GM12873 (cell line): ENCODE results near the gene EBPL.

Source experiments
- CTCF ChIP-seq: IDR thresholded peaks from 2 replicates; pipeline ENCODE4 v1.5.1; 2012; ENCODE audit warnings: low read depth, mild to moderate bottlenecking, moderate library complexity, low read length, control low read depth; ENCODE audit not compliant: insufficient read depth; ENCODE audit errors: missing control alignments

The EBPL gene

DNA sequence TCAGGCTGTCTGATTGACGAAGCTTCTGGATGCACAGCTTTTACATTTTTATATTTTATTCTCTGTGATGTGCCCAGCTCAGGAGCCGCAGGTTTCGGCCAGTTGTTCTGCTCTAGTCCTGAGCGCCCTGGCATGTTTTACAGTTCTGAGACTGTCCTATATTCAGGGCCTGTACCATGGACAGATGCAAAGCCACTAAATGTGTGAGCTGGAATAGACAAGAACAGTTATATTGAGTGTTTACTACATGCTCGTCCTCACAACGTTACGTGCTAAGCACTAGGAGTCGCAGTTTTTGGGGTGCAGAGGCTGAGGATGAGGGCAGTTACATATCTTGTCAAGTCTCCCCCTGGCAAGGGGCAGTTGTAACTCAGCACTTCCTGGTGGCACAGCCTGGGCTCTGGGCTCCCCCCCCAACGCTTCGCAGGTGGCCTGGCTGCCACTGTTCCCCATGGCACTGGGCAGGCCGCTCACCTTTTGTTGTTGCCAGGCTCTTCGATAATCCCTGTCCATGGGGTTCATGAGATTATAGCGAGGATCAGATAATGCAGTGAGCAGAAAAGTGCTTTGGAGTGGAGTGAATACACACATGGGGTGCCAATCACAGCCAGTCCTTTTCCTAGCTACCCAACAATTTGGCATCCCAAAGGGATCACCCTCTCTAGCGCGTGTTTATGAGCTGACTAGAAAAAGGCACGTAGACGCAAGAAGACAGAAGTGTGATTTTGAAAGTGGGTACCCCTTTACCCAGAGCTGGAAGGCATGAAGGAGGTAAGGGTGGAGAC, 39.5 kb downstream of the EBPL start:
- no peak for TF ChIP-seq CTCF

GRCh38 chr13:49649963-49650312, 41.3 kb downstream of the EBPL start:
- TF ChIP-seq CTCF, result no peak

DNA sequence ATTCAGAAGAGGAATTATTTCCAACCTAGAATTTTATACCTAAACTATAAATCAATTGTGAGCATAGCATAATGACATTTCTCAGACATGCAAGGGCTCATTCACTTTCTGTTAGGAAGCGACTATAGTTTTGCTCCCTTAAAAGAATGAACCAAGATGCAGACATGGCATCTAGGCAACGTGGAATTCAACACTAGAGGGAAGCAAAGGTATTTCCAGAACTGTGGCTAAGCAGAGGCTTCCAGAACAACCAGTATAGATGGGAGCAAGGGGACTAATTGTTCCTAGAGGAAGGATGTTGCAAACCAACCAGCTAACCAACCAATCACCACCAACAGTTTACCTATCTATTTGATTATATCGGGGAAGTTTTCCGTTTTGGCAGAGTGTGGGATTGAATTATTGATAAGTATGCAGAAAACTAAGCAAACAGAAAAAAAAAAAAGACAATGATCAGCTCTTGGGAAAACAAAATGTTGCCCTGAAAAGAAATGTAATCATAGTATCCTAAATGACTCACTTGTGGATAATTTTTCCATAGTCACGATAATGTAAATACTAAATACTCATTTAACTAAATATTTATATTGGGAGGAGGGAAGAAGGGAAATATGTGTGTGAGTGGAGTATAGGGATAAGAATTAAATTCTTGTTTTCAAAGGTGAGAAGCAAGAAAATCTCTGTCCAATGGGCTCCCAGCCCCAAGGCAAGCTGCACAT, 41.9 kb downstream of the EBPL start:
- TF ChIP-seq CTCF, result no peak

- no peak for TF ChIP-seq CTCF
Measured at GRCh38 chr13:49646688-49647087, 44.6 kb downstream of the EBPL start.

GRCh38 chr13:49645451-49645850, 45.8 kb downstream of the EBPL start:
- no peak for TF ChIP-seq CTCF

DNA sequence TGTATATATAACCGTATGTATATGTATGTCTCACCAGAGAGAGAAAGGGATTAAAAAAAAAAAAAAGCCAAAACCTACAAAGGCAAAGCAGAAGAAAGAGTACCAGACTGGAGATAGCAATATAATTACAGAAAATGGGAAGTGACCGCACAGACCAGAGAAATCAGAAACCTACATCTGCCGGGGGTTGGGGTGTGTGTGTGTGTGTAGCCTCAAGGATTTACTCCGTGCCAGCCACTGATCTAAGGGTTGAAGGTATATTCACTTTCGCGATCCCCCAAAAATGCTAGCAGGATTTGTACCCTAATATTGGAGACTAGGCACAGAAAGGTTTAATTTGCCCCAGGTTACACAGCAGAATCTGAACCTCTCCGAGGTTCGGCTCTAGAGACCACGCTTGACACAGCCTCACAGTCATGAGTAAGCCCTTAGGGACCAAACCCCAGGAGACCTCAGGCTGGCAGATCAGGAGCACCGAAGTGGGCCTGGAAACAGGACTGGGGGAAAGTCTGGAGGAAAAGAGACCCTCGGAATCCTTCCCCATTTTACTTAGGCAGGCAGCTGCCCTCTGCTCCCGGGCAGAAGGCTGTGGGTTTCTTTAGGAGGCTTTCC, 48.1 kb downstream of the EBPL start:
- no peak for TF ChIP-seq CTCF

DNA sequence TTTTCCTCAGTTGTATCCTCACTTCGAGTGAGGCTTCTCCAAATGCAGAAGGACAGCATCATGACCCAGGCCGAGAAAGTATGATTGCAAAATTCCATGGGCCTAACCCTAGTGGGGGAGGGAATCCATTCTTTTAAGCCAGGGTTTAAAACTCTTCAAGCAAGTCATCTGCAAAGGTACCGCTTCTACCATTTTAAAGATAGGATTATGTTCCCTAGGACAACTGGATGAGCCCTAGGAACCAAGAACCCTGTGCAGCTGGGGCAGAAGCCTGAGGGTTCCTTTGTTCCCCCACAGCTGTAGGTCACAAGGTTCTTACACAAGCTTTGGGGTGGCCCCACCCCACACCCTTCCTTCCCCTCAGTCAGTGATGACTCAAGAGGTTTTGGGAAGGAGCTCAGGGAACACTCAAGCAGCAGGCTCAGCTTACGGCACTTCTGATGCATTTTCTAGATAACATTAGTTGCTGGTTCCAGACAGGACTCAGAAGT, 49.4 kb downstream of the EBPL start:
- TF ChIP-seq CTCF, result no peak
